Measurements from ENCODE around the gene HSD3B1.

HSD3B1 gene

DNA sequence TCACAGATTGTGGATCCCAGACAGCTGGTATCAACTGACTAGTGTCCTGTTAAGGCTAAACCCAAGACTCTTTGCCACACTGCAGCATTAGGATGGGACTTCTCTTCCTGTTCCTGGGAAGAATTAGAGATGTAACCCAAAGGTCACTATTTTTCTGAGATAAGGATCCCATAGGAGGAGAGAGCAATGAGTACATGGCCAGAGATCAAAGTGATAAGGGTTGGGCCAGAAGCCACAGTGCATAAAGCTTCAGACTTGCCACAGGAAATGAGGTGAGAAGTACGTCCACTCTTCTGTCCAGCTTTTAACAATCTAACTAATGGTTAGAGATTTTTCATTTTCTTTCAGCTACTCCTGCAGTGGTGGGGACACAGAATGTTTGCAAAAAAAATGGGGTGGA is at the start of gene HSD3B1:
HSD3B1 (plus strand) TSS at position 270 of the 400 bp plus-strand sequence. CDS start 267 bp downstream, outside the sequence.
- no peak for DNase-seq

DNA sequence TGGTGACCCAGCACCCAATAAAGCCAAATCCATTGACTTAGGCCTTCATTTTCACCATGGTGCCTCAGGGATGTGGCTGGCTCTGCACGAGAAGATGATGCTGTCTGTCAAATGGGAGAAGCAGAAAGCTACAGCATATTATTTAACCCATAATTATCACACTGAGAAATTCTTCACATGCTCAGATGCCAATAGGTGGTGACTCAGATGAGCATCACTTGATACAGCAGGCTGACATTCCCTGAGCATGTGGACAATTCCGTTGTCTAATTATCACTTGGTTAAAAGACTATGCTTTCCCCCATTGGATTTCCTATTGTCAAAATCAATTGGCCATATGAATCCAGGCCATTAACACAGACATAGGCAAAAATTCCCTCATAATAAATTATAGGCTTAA is 44.0 kb upstream of the HSD3B1 start:
- no peak for DNase-seq

GRCh38 chr1:119463569-119463968 is 43.4 kb upstream of the HSD3B1 start:
- no peak for DNase-seq

GRCh38 chr1:119466445-119466844 is 40.6 kb upstream of the HSD3B1 start:
- no peak for DNase-seq

DNA sequence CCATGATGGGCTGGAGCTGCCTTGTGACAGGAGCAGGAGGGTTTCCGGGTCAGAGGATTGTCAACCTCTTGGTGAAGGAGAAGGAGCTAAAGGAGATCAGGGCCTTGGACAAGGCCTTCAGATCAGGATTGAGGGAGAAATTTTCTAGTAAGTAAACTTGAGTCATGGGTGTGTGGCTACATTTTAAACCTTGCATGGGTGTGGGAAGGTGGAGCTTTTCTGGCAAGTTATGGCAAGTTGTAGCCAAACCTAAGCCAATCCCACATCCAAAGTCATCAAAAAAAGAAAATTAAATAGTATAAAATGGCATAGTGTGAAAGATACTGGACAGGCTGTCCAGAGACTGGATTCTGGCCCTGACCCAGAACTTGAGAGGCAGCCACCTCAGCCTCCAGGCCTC is 39.8 kb upstream of the HSD3B1 start:
- DNase-seq, result no peak

DNA sequence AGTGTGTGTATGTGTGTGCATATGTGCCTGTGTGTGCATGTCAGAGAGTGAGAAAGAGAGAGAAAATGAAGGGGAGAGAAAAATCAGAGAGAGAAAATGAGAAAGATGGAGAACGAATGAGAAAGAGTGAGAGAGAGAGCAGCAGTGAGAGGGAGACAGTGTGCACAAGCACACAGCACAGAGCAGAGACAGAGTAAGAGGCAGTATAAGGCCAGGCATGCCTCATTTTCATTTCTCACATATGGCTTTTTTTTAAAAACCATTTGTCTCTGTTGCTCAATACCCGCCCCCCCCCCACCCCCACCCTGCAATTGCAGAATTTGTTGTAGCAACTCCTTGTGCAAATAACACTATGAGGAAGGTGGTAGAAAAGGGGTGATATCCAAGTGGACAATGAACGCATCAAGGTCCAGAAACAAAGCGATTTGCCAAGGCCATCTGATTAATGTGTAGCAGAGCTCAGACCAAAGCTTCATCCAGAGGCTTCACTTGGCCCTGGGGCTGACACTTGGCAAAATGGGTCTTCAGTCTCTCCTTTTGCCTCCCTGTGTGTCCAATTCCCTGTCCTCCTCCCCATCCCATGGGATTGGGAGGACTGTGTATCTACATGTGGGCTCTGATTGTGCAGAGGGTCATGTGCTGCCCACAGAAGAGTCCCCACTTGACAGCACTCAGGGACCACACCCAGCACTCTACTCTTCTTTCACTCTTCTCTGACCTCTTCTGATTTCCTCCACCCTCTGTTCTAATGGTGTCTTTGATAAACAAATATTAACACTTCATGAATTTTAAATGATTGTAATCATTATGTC is 38.9 kb upstream of the HSD3B1 start:
- DNase-seq, result no peak

- no peak for DNase-seq
Measured at GRCh38 chr1:119469741-119470140, 37.3 kb upstream of the HSD3B1 start.

- DNase-seq, result no peak
Measured at GRCh38 chr1:119470377-119470776, 36.6 kb upstream of the HSD3B1 start.

GRCh38 chr1:119470958-119471357 is 36.1 kb upstream of the HSD3B1 start:
- DNase-seq, result no peak

DNA sequence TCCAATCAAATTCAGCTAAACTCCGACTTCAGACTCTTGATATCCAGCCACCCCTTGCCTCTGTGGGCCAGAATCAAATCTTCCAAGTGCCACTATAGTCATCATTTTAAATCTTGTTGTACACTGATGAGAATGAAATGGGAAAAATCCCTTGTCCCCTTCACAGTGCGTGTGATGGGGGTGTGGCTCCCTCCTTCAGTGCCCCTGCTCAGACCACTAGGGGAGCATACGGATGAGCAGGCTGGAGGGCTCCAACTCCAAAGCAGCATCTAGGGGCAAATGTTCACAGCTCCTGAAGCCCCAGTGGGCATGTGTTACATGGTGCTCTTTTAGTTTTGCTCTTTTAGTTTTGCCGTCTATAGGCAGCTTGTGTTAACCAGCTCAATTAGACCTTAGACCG is 35.4 kb upstream of the HSD3B1 start:
- no peak for DNase-seq

DNA sequence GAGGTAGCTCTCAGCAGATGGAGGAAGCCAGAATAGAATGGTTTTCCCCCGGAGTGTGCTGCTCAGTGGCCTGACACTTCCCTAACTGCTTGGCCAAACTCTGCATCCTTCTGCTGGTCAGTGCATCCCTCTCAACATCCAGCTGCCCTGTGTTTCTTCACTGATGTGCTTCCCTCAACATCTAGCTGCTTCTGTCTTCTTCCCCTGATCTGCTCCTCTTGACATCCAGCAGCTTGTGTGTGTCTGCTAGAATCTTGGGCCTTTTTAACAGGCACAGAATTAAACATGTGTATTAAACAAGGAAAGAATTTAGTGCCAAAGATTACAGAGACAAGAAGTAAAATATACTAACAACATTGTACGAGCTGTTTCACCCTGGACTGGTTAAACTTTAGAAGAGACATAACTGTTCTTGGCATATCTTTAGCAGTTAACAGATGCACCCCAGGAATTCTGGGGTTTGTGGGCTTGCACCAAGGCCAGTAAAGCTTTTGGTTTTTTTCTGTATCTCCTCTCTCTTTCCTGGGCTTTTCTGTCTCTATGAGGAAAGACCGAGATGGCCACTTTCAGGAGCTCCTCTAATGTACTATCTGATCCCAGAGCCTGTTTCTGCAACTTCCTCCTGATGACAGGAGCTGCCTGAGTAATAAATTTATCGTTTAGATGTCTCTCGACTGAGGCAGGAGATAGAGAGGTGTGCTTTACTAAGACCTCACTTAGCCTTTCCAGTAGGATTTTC is 34.8 kb upstream of the HSD3B1 start:
- DNase-seq, result no peak

DNA sequence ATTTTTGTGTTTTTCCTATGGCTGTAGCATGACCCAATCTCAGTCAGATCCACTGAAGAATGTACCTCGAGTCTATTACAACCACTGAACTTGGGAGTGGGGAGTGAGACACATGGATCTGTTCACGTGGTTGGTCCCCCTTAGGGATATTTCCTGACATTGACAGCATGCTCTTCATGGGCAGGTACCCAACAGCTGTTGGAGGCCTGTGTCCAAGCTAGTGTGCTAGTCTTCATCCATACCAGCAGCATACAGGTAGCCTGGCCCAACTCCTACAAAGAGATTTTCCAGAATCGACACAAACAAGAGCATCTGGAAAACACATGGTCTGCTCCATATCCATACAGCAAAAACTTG is 34.2 kb upstream of the HSD3B1 start:
- DNase-seq, result no peak

DNA sequence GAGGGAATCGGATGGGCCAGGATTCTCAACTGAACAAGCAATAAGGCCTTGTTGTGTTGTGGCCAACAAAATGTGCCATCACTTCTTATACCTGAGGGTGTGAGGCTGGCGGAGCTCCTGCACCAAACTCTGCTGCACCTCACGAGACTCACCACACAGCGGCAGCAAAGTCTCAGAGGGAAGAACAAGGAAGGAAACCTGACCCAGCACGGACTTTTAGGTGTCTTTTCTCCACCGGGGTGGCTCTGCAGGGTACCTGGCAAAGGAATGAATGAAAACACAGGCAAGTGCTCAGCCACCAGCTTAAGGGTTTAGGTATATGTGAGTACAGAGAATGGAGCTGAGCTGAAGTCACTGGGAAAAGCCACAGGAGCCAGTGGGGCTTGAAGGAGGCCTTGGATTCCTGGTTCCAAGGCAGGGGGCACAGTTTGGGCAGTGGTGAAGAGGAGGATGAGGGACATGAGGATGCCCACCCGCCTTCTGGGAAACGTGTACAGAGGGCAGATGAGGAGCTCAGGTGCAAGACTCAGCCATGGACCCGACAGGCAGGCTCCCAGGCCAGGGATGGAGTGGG is 31.1 kb upstream of the HSD3B1 start:
- DNase-seq, result peak; percentile 21 to 23

GRCh38 chr1:119477710-119478109 is 29.3 kb upstream of the HSD3B1 start:
- no peak for DNase-seq

DNA sequence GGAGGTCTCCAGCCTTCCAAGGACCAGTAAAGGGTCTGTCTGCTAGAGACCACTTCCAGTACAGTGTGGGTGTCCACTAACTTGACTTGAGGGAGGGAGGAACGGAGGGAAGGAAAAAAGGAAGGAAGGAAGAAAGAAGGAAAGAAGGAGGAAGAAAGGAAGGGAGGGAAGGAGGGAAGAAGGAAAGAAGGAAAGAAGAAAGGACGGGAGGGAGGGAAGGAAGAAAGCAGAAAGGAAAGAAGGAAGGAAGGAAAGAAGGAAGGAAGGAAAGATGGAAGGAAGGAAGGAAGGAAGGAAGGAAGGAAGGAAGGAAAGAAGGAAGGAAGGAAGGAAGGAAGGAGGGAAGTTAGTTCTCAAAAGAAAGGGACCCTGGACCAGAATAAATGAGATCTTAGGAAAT is 26.8 kb upstream of the HSD3B1 start:
- no peak for DNase-seq

DNA sequence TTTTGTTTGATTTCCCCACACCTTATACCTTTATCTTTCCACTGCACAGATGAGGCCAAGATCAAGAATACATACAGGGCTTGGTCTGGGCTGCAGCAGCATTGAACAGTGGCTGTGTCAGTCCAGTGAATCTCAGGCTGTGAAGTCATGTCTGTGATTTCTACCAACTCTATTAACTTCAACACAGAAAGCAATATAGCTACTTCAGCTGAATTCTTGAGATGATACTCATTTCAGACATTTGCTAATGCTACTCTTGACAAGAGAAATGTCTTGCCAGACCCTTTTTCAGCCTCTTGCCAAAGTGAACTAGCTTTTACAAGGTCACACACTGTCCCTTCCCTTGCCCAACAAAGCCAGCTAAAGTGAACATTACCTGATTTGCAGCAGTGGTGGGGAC is 25.1 kb upstream of the HSD3B1 start:
- DNase-seq, result no peak

DNA sequence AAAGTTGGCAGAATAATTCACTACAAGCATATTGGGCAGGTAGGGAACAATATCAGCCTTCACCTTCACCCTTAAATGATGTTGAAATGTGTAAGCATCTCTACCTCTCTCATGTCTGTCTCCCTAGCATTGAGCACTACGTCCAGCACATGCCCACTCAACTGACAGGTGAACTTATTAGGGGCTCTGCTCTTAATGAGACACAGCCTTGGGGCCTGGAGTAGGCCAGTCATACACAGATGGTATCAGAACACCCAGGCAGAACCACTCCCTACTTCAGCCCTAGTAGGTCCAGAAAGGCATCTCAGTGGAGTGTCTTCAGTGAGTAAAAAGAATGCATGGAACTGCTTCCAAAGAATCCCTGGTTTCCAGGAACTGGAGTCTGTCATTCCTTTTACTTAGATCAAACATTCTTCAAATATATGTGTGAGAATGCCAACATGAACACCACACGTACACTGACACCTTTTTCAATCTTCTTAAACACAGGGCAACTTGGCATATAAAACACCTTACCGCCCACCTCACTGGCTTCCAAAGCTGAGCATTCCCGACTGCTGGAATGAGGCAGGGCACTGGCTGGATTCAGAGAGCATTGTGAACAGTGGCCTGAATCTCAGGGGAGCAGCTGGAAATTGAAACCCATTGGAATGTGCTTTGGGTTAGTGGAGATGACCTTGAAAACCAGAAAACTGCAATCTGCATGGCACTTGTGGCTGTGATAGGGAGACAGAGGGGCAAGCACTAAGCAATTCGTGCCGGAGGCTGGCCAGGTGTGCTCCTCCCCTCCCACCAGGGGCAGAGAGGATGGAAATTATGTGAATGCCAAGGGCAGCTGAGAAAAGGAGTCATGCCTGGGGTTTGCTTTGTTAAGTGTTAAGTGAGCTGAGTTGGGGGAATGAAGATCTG is 24.2 kb upstream of the HSD3B1 start:
- no peak for DNase-seq

- no peak for DNase-seq
Measured at GRCh38 chr1:119483441-119484200, 23.4 kb upstream of the HSD3B1 start.

GRCh38 chr1:119485201-119485600 is 21.8 kb upstream of the HSD3B1 start:
- no peak for DNase-seq

- no peak for DNase-seq
Measured at GRCh38 chr1:119488216-119488615, 18.8 kb upstream of the HSD3B1 start.

GRCh38 chr1:119489201-119489600 is 17.8 kb upstream of the HSD3B1 start:
- no peak for DNase-seq

DNA sequence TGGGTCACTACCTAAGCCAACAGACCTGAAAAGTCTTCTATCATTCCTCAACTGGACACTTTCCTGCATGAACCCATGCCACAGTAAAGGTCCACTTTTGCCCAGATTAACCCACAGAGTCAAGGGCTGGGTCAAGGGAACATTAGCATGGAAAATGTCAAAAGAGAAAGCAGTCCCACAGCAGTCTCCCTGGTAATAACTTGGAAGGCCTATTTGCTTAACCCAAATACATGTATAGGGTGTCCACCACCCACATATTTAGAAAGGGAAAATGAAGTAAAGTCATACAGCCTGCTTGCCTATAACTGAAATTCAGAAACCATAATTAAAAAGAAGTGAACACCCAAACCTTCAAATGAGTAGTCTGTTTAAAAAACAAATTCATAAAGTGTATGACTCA is 16.1 kb upstream of the HSD3B1 start:
- DNase-seq, result no peak

All from NCI-H1930 (cell line).